IMR-90 (cell line): Measurements from ENCODE around the gene FOSL2.

Experiments
- BHLHE40 ChIP-seq: fragments of 150-350 bp; IDR thresholded peaks from 2 replicates; pipeline ENCODE4 v1.6.1; 2016; ENCODE audit warnings: mild to moderate bottlenecking, low read depth, low read length
- CEBPB ChIP-seq: IDR thresholded peaks from 2 replicates; pipeline ENCODE4 v1.6.1; 2012; ENCODE audit warnings: low read depth, low read length, improper control_type of control experiment
- CHD1 ChIP-seq: IDR thresholded peaks from 2 replicates; pipeline ENCODE4 v1.6.1; 2012; ENCODE audit warnings: low read depth, low read length, improper control_type of control experiment
- CTCF ChIP-seq: conservative IDR thresholded peaks from 2 replicates; pipeline ENCODE4 v1.5.1; 2012; ENCODE audit warnings: mild to moderate bottlenecking, low read depth, low read length, improper control_type of control experiment
- MAFK ChIP-seq: IDR thresholded peaks from 2 replicates; pipeline ENCODE4 v1.6.1; 2012; ENCODE audit warnings: low read depth, low read length, improper control_type of control experiment
- MAZ ChIP-seq: IDR thresholded peaks from 2 replicates; pipeline ENCODE4 v1.6.1; 2012; ENCODE audit warnings: low read depth, mild to moderate bottlenecking, low read length, improper control_type of control experiment, moderate library complexity, borderline replicate concordance
- NFE2L2 ChIP-seq: fragments of 150-350 bp; IDR thresholded peaks from 2 replicates; pipeline ENCODE4 v1.6.1; 2016; ENCODE audit warnings: low read depth, mild to moderate bottlenecking, low read length
- POLR2A ChIP-seq: IDR thresholded peaks from 2 replicates; pipeline ENCODE4 v1.6.1; 2012; ENCODE audit warnings: mild to moderate bottlenecking, low read depth, low read length
- RAD21 ChIP-seq: IDR thresholded peaks from 2 replicates; pipeline ENCODE4 v1.6.1; 2012; ENCODE audit warnings: low read length, improper control_type of control experiment
- RCOR1 ChIP-seq: IDR thresholded peaks from 2 replicates; pipeline ENCODE4 v1.6.1; 2012; ENCODE audit warnings: mild to moderate bottlenecking, low read length, improper control_type of control experiment; ENCODE audit not compliant: insufficient replicate concordance
- RFX5 ChIP-seq: IDR thresholded peaks from 2 replicates; pipeline ENCODE4 v1.8.0; 2012; ENCODE audit warnings: low read depth, mild to moderate bottlenecking, low read length, moderate library complexity
- SMC3 ChIP-seq: fragments of 150-350 bp; IDR thresholded peaks from 2 replicates; pipeline ENCODE4 v1.6.1; 2016; ENCODE audit warnings: low read depth, mild to moderate bottlenecking, antibody characterized with exemption, low read length, moderate library complexity
- TF ChIP-seq, protein P1 (sequence below): fragments of 150-350 bp; IDR thresholded peaks from 2 replicates; pipeline ENCODE4 v1.6.1; 2016; ENCODE audit warnings: low read depth, mild to moderate bottlenecking, low read length, moderate library complexity, borderline replicate concordance
- TF ChIP-seq, protein P2 (sequence below): fragments of 150-350 bp; IDR thresholded peaks from 2 replicates; pipeline ENCODE4 v1.6.1; 2017; ENCODE audit warnings: mild to moderate bottlenecking, antibody characterized with exemption, low read length, low read depth

- no peak for TF ChIP-seq RFX5
- no peak for TF ChIP-seq CTCF
- no peak for TF ChIP-seq POLR2A
- TF ChIP-seq MAFK, result no peak
- TF ChIP-seq SMC3, result no peak
- TF ChIP-seq RAD21, result no peak
- no peak for TF ChIP-seq MAZ
- no peak for TF ChIP-seq CEBPB
- TF ChIP-seq RCOR1, result no peak
- no peak for TF ChIP-seq NFE2L2
- TF ChIP-seq BHLHE40, result no peak
- TF ChIP-seq, protein P1, sequence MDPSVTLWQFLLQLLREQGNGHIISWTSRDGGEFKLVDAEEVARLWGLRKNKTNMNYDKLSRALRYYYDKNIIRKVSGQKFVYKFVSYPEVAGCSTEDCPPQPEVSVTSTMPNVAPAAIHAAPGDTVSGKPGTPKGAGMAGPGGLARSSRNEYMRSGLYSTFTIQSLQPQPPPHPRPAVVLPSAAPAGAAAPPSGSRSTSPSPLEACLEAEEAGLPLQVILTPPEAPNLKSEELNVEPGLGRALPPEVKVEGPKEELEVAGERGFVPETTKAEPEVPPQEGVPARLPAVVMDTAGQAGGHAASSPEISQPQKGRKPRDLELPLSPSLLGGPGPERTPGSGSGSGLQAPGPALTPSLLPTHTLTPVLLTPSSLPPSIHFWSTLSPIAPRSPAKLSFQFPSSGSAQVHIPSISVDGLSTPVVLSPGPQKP, result no peak
- TF ChIP-seq CHD1, result no peak
- TF ChIP-seq, protein P2, sequence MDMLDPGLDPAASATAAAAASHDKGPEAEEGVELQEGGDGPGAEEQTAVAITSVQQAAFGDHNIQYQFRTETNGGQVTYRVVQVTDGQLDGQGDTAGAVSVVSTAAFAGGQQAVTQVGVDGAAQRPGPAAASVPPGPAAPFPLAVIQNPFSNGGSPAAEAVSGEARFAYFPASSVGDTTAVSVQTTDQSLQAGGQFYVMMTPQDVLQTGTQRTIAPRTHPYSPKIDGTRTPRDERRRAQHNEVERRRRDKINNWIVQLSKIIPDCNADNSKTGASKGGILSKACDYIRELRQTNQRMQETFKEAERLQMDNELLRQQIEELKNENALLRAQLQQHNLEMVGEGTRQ, result no peak
Measured at GRCh38 chr2:28430788-28431418, 38.2 kb downstream of the FOSL2 start.
